Neural progenitor cell (in vitro differentiated cells): ENCODE results near the gene ZYX. TPM values are rescaled to one million over a fixed set of nuclear protein-coding genes. Genes with fewer than 3 reads are reported as not detected.
"Not testable (repeated sequence)": the region's sequence is repeated elsewhere in the genome, so short reads cannot be mapped to it uniquely, and the experiment has no call there.

Source experiments
- DNase-seq: peaks from one replicate; pipeline ENCODE4 v3.0.0-alpha.2; 2016; ENCODE audit warnings: low spot score
- H2AFZ ChIP-seq: fragments of 200-600 bp; sonication (generic); replicated peaks from 2 replicates; pipeline ENCODE4 v1.6.1; 2016; ENCODE audit warnings: antibody characterized with exemption
- H3F3A ChIP-seq: fragments of 200-600 bp; sonication (generic); 2 replicates; pipeline ENCODE4 v1.6.1; 2016; ENCODE audit warnings: antibody characterized with exemption, low read depth
- H3K27ac ChIP-seq: fragments of 200-600 bp; sonication (generic); 2 replicates; pipeline ENCODE4 v1.5.1; 2016; ENCODE audit warnings: mild to moderate bottlenecking
- H3K27me3 ChIP-seq: fragments of 200-600 bp; sonication (generic); 2 replicates; pipeline ENCODE4 v1.6.1; 2016; ENCODE audit warnings: mild to moderate bottlenecking, moderate library complexity
- H3K36me3 ChIP-seq: fragments of 200-600 bp; sonication (generic); 2 replicates; pipeline ENCODE4 v1.5.1; 2016
- H3K4me1 ChIP-seq: fragments of 200-600 bp; sonication (generic); 2 replicates; pipeline ENCODE4 v1.6.1; 2016; ENCODE audit warnings: mixed run types
- H3K4me2 ChIP-seq: fragments of 200-600 bp; sonication (generic); 2 replicates; pipeline ENCODE4 v1.6.1; 2016
- H3K4me3 ChIP-seq: fragments of 200-600 bp; sonication (generic); 2 replicates; pipeline ENCODE4 v1.5.1; 2016
- H3K79me2 ChIP-seq: fragments of 200-600 bp; sonication (generic); 2 replicates; pipeline ENCODE4 v1.6.1; 2016; ENCODE audit warnings: low read depth
- H3K9ac ChIP-seq: fragments of 200-600 bp; sonication (generic); 2 replicates; pipeline ENCODE4 v1.6.1; 2016
- H3K9me3 ChIP-seq: fragments of 200-600 bp; sonication (generic); 2 replicates; pipeline ENCODE4 v1.5.1; 2016; ENCODE audit warnings: low read depth
- H4K20me1 ChIP-seq: fragments of 200-600 bp; sonication (generic); 2 replicates; pipeline ENCODE4 v1.6.1; 2016; ENCODE audit warnings: low read depth
- H3K27ac Mint-ChIP-seq: 3 replicates; pipeline ENCODE4 v1.8.0; 2021; ENCODE audit warnings: mixed read lengths
- H3K27me3 Mint-ChIP-seq: 2 replicates; pipeline ENCODE4 v1.8.0; 2022; ENCODE audit warnings: low read depth, mild to moderate bottlenecking, inconsistent platforms, moderate library complexity, mixed read lengths; ENCODE audit not compliant: insufficient read depth
- H3K36me3 Mint-ChIP-seq: 3 replicates; pipeline ENCODE4 v1.8.0; 2021; ENCODE audit warnings: mixed read lengths
- H3K4me1 Mint-ChIP-seq: 3 replicates; pipeline ENCODE4 v1.8.0; 2021; ENCODE audit warnings: mixed read lengths
- H3K4me3 Mint-ChIP-seq: 3 replicates; pipeline ENCODE4 v1.8.0; 2021; ENCODE audit warnings: mild to moderate bottlenecking, moderate library complexity, mixed read lengths
- H3K9me3 Mint-ChIP-seq: 3 replicates; pipeline ENCODE4 v1.8.0; 2020; ENCODE audit warnings: mixed read lengths
- EZH2 ChIP-seq: fragments of 200-600 bp; sonication (generic); IDR thresholded peaks from 2 replicates; pipeline ENCODE4 v1.6.1; 2017; ENCODE audit warnings: antibody characterized with exemption, mild to moderate bottlenecking, moderate library complexity
- EZH2phosphoT487 ChIP-seq: fragments of 200-600 bp; sonication (generic); IDR thresholded peaks from 2 replicates; pipeline ENCODE4 v1.6.1; 2017; ENCODE audit warnings: antibody characterized with exemption
- total RNA-seq: library from RNA; depleted of rRNA; stranded (reverse); fragments of >200 nt; gene quantifications from 2 replicates; pipeline ENCODE4 v1.2.3, GENCODE V29; 2015; ENCODE audit warnings: low replicate concordance
- TF ChIP-seq, protein P1 (sequence below): fragments of 200-600 bp; sonication (generic); IDR thresholded peaks from 2 replicates; pipeline ENCODE4 v1.5.1; 2017; ENCODE audit warnings: antibody characterized with exemption, mild to moderate bottlenecking

The ZYX gene
- total RNA-seq, 1 donor from 2014 or later: 5.2 TPM

DNA sequence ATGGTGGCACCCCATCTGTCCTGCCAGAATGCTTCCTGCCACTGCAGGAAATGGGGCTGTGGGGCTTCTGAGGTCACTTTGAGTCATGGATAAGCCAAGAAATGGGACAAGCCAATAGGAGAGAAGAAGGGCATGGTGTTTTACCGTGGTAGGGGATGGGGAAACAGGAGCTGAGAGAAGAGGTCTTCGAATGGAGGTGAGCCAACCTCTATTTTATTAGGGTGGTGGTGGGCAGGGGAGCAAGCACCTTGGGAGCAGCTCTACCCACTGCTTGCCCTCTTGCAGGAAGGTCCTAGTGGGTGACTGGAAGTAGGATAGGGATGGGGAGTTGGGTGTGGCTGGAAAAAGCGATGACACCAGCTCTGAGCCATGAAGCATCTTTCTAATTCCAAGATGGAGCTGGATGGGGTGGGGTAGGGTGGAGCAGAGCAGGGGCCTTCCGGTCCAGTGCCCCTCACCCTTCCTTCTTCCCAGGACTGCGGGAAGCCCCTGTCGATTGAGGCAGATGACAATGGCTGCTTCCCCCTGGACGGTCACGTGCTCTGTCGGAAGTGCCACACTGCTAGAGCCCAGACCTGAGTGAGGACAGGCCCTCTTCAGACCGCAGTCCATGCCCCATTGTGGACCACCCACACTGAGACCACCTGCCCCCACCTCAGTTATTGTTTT lies 9.1 kb downstream of the ZYX start:
- H3K36me3 Mint-ChIP-seq: peaks cover 26% of the 10 kb centered on the region
- Histone ChIP-seq H3K9me3 (no peaks in the 10 kb centered on the region), H4K20me1 (peaks cover 34% of the 10 kb centered on the region), H3F3A (no peaks in the 10 kb centered on the region), H3K4me2 (no peak overlapping the region), H3K79me2 (peaks cover 6% of the 10 kb centered on the region), H3K4me3 (no peak overlapping the region), H3K36me3 (no peaks in the 10 kb centered on the region), H2AFZ (no peak overlapping the region), H3K4me1 (no peaks in the 10 kb centered on the region), H3K9ac (no peak overlapping the region), H3K27me3 (no peaks in the 10 kb centered on the region), H3K27ac (no peak overlapping the region)
- H3K4me3 Mint-ChIP-seq: no peak overlapping the region
- no peak for DNase-seq
- peaks cover 5% of the 10 kb centered on the region for H3K27me3 Mint-ChIP-seq
- TF ChIP-seq, protein P1, sequence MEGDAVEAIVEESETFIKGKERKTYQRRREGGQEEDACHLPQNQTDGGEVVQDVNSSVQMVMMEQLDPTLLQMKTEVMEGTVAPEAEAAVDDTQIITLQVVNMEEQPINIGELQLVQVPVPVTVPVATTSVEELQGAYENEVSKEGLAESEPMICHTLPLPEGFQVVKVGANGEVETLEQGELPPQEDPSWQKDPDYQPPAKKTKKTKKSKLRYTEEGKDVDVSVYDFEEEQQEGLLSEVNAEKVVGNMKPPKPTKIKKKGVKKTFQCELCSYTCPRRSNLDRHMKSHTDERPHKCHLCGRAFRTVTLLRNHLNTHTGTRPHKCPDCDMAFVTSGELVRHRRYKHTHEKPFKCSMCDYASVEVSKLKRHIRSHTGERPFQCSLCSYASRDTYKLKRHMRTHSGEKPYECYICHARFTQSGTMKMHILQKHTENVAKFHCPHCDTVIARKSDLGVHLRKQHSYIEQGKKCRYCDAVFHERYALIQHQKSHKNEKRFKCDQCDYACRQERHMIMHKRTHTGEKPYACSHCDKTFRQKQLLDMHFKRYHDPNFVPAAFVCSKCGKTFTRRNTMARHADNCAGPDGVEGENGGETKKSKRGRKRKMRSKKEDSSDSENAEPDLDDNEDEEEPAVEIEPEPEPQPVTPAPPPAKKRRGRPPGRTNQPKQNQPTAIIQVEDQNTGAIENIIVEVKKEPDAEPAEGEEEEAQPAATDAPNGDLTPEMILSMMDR: no peak
- TF ChIP-seq EZH2phosphoT487 (no peak), EZH2 (no peak)
- H3K4me1 Mint-ChIP-seq: peaks cover 3% of the 10 kb centered on the region
- no peak overlapping the region for H3K27ac Mint-ChIP-seq
- H3K9me3 Mint-ChIP-seq: no peaks in the 10 kb centered on the region

DNA sequence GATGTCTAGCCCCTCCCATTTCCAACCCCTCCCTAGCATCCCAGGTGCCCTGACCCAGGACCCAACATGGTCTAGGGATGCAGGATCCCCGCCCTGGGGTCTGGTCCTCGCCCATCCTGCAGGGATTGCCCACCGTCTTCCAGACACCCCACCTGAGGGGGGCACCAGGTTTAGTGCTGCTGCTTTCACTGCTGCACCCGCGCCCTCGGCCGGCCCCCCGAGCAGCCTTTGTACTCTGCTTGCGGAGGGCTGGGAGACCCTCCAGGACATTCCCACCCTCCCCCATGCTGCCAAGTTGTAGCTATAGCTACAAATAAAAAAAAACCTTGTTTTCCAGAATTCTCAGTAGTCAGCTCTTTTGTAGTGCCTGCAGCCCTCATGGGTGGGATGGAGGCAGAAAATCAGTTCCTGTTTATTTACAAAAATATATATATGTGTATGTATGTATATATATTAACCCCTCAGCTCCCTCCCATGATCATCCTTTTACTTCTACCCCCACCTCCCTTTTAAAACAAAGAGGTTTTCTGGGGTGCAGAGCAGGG lies 9.7 kb downstream of the ZYX start:
- Histone ChIP-seq H3K36me3 (no peaks in the 10 kb centered on the region), H2AFZ (no peak overlapping the region), H3K27ac (no peak overlapping the region), H3K4me1 (no peaks in the 10 kb centered on the region), H3K79me2 (peaks cover 1% of the 10 kb centered on the region), H3F3A (no peaks in the 10 kb centered on the region), H3K9me3 (no peaks in the 10 kb centered on the region), H3K27me3 (no peaks in the 10 kb centered on the region), H4K20me1 (peaks cover 31% of the 10 kb centered on the region), H3K9ac (no peak overlapping the region), H3K4me3 (no peak overlapping the region), H3K4me2 (no peak overlapping the region)
- H3K27me3 Mint-ChIP-seq: peaks cover 5% of the 10 kb centered on the region
- no peak for DNase-seq
- no peak overlapping the region for H3K27ac Mint-ChIP-seq
- peaks cover 5% of the 10 kb centered on the region for H3K4me1 Mint-ChIP-seq
- peaks cover 26% of the 10 kb centered on the region for H3K36me3 Mint-ChIP-seq
- H3K4me3 Mint-ChIP-seq: no peak overlapping the region
- no peak for TF ChIP-seq EZH2
- no peak for TF ChIP-seq EZH2phosphoT487
- TF ChIP-seq, protein P1: no peak
- H3K9me3 Mint-ChIP-seq: no peaks in the 10 kb centered on the region

DNA sequence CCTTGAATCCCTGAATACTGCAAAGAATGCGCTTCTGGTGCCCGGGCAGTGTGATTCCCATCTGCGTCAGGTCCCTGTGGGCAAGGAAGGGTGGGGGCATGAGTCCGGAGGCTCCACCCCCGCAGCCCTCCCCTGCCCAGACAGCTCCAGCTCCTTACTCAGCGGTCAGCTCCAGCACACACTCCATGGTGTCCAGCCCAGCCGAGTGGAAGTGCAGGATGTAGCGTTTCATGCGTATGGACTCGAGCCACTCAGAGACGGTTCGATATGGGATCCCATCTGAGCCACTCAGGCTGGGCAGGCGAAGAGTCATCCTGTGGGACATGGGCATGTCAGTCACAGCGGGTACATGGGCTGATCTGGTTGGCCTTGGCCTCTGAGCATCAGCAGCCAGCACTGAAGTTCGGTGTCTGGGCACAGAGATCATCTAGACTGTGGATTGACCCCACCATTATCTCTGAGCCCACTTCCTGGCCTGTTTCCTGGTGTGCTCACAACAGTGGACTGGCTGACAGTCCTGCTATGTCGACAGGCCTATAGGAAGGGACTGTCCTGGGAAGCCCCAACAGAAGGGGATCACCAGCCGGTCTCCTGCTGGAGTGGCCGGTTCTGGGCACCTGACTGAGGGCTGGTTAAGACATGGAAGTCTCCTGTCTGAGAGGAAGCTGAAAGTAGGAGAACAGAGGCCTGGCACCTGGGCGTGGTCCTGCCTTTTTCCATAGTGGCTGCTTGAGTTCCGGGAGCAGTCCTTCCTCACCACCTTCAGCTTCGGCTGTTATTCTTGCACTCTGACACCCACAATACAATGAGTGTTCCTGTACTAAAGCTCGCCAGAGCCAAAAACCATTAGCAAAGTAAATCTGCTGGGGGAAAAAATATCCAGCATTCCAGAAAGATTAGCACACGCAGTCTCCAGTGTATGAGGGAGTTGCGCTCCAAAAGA lies 10.6 kb downstream of the ZYX start:
- Histone ChIP-seq H3K27me3 (no peaks in the 10 kb centered on the region), H3K4me3 (no peak overlapping the region), H3K9ac (no peak overlapping the region), H3K4me2 (no peak overlapping the region), H3K79me2 (no peaks in the 10 kb centered on the region), H3K9me3 (no peaks in the 10 kb centered on the region), H3K27ac (no peak overlapping the region), H2AFZ (no peak overlapping the region), H3K36me3 (no peaks in the 10 kb centered on the region), H3F3A (no peaks in the 10 kb centered on the region), H3K4me1 (no peaks in the 10 kb centered on the region), H4K20me1 (peaks cover 25% of the 10 kb centered on the region)
- no peak for DNase-seq
- Mint-ChIP-seq H3K27me3 (peaks cover 5% of the 10 kb centered on the region), H3K4me1 (peaks cover 5% of the 10 kb centered on the region), H3K27ac (no peak overlapping the region), H3K4me3 (no peak overlapping the region), H3K36me3 (peaks cover 26% of the 10 kb centered on the region), H3K9me3 (peaks cover 2% of the 10 kb centered on the region)
- TF ChIP-seq EZH2 (no peak), EZH2phosphoT487 (no peak)
- TF ChIP-seq, protein P1: no peak

DNA sequence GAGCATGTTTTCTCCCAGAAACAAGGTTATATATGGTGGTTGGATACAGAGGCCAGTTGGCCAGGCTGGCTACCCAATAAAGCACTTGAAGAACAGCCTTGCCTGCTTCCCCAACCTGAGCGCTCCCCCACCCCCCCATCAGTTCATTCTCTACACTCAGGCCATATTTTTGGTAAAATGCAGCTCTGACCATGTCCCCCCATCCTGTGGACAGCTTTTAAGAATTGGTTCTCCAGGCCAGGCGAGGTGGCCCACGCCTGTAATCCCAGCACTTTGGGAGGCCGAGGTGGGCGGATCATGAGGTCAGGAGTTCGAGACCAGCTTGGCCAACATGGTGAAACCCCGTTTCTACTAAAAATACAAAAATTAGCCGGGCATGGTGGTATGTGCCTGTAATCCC lies 11.3 kb downstream of the ZYX start:
- not testable (repeated sequence) for H3K79me2 ChIP-seq, H3K9ac ChIP-seq, H3K4me1 ChIP-seq, H3K27ac Mint-ChIP-seq, H3K9me3 ChIP-seq, H2AFZ ChIP-seq, DNase-seq, H3K27me3 Mint-ChIP-seq, H3K27ac ChIP-seq, H3F3A ChIP-seq, H3K9me3 Mint-ChIP-seq, H3K4me1 Mint-ChIP-seq, H3K36me3 ChIP-seq, H3K4me3 Mint-ChIP-seq, H3K4me3 ChIP-seq, H3K27me3 ChIP-seq, H3K4me2 ChIP-seq
- peaks cover 19% of the 10 kb centered on the region for H4K20me1 ChIP-seq
- H3K36me3 Mint-ChIP-seq: peaks cover 26% of the 10 kb centered on the region
